BJ (cell line): ENCODE results near the gene ZNF70. TPM values are rescaled to one million over a fixed set of nuclear protein-coding genes. Genes with fewer than 3 reads are reported as not detected.

ENCODE experiments used
- CTCF ChIA-PET: fragments of 350-600 bp; formaldehyde crosslinking; extraction: SDS; loops from one replicate; lab custom pipeline; 2021; ENCODE audit warnings: antibody characterized with exemption, inconsistent platforms; lab: Yijun Ruan, JAX
- POLR2A ChIA-PET: fragments of 300-600 bp; sonication (Branson Sonifier 250); formaldehyde crosslinking; extraction: SDS; loops from one replicate; lab custom pipeline; 2021; ENCODE audit warnings: antibody characterized with exemption; lab: Charles Lee
- DNase-seq: peaks from one replicate; pipeline ENCODE4 v3.0.0-alpha.2; 2011; ENCODE audit warnings: low read depth
- H3K27me3 ChIP-seq: 2 replicates; pipeline ENCODE4 v1.6.0; 2011; ENCODE audit warnings: low read length; ENCODE audit not compliant: control insufficient read depth, insufficient read depth
- H3K36me3 ChIP-seq: 2 replicates; pipeline ENCODE4 v1.5.1; 2011; ENCODE audit warnings: low read length; ENCODE audit not compliant: control insufficient read depth, insufficient read depth
- H3K4me3 ChIP-seq: 2 replicates; pipeline ENCODE4 v1.5.1; 2011; ENCODE audit warnings: low read depth, mild to moderate bottlenecking, control low read depth, low read length
- polyA plus RNA-seq: library from polyadenylated mRNA; depleted of rRNA; stranded (reverse); fragments of >200 nt; gene quantifications from 2 replicates; pipeline ENCODE4 v1.2.3, GENCODE V29; 2011
- TF ChIP-seq, protein P1 (sequence below): IDR thresholded peaks from 2 replicates; pipeline ENCODE4 v1.5.1; 2011; ENCODE audit warnings: low read depth, mild to moderate bottlenecking, control low read depth, inconsistent platforms, low read length, moderate library complexity; ENCODE audit not compliant: insufficient read depth

ZNF70 gene
- polyA plus RNA-seq, 1 experiment = 1.4 TPM

DNA sequence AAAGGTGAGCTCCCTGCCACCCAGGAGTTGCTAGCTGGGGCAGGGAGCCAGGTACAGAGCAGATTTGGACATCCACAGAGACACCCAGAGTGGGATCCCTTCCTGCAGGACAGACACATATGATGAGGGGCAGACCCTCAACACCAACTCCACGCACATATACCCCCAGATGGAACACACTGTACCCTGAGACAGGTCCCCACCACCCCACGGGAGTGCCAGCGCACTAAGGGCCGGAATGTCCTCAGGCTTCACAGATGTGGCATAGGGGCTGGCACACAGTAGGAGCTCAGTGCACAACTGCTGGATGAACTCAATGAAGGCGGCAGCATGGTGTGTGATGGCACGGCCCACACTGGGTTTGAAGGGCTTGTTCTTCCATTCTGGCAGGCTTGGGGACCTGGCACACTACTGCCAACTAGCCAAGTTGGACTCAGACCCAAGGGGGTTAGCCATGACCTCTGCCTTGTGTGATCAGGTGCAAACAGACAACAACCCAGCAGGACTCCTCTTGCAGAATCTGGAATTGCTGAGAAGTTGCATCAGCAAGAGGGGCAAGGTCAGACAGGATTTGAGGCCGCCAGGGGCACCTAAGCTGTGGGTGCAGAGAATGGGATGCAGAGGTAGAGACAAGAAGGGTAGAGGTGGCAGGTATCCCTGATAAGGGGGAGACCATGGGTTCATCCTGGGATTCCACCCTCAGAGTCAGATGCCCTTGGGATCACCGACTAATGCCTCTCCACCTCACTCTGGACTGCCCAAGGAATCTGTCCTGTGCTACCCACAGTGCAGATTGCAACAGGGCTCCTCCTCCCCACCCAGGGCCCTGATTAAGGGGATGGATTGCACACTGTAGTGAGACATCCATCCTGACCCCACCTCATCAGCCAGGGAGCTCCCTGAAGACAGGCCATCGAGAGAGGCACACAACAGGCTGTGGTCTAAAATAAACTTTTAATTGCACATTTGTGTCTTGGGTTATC lies 14.3 kb upstream of the ZNF70 start:
- peaks cover 2% of the 10 kb centered on the region; the same call in 1 of the 2 replicates for H3K36me3 ChIP-seq
- H3K27me3 ChIP-seq = no peaks in the 10 kb centered on the region
- ChIA-PET CTCF (interaction anchor here (1.0 to 14.8 kb wide), 5 partner anchors 10 to 83 kb away, joined by 3 to 272 read pairs (median 6); no protein-coding TSS in a partner anchor), POLR2A (interaction anchor here (1.1 kb wide), 1 partner anchor 9 kb away, joined by 3 read pairs; no protein-coding TSS in a partner anchor)
- TF ChIP-seq, protein P1, sequence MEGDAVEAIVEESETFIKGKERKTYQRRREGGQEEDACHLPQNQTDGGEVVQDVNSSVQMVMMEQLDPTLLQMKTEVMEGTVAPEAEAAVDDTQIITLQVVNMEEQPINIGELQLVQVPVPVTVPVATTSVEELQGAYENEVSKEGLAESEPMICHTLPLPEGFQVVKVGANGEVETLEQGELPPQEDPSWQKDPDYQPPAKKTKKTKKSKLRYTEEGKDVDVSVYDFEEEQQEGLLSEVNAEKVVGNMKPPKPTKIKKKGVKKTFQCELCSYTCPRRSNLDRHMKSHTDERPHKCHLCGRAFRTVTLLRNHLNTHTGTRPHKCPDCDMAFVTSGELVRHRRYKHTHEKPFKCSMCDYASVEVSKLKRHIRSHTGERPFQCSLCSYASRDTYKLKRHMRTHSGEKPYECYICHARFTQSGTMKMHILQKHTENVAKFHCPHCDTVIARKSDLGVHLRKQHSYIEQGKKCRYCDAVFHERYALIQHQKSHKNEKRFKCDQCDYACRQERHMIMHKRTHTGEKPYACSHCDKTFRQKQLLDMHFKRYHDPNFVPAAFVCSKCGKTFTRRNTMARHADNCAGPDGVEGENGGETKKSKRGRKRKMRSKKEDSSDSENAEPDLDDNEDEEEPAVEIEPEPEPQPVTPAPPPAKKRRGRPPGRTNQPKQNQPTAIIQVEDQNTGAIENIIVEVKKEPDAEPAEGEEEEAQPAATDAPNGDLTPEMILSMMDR = no peak
- no peak overlapping the region for H3K4me3 ChIP-seq
- no peak for DNase-seq

DNA sequence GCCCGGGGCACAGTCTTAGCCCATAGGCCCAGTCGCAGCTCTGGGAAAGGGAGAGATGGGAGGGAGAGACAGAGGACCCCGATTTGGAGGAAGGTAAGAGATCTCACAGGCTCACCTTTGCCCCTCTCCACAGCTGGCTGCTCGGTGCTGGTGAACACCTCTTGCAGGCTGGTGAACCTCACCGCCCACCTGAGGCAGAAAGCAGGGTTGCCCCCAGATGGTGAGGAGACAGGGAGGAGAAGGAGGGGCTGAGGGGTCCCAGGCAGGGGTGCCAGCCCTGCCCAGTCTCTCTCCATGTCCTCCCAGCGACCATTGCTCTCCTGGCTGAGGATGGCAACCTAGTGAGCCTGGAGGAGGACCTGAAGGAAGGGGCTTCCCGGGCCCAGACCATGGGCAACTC lies 13.0 kb upstream of the ZNF70 start:
- no peak for DNase-seq
- H3K4me3 ChIP-seq = no peak overlapping the region
- ChIA-PET CTCF (interaction anchor here (0.9 to 14.8 kb wide), 4 partner anchors 9 to 84 kb away, joined by 3 to 272 read pairs (median 5); no protein-coding TSS in a partner anchor), POLR2A (no interaction called here)
- H3K36me3 ChIP-seq = peaks cover 2% of the 10 kb centered on the region; the same call in 1 of the 2 replicates
- no peaks in the 10 kb centered on the region for H3K27me3 ChIP-seq
- TF ChIP-seq, protein P1 = no peak

DNA sequence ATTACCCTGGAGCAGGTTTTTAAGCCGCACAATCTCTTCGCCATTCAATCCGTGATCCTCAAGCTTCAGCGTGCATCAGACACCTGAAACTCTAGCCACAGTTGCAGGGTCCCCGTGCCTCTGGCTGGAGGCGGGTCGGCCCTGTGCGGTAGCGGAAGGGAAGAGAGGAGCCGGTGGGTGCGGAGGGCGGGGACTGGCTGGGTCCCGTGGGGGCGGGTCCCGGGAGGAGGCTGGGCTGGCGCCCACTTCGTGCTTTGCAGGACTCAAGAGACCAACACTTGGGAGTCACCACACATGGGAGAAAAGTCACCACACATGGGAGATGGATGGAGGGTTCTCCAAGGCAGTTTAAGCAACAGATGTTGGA lies 12.7 kb upstream of the ZNF70 start:
- Histone ChIP-seq H3K27me3 (no peaks in the 10 kb centered on the region), H3K36me3 (peaks cover 2% of the 10 kb centered on the region; the same call in 1 of the 2 replicates), H3K4me3 (peak overlapping the region; percentile 30)
- TF ChIP-seq, protein P1 = no peak
- POLR2A ChIA-PET = no interaction called here
- no peak for DNase-seq
- CTCF ChIA-PET = interaction anchor here (0.9 to 14.8 kb wide), 4 partner anchors 9 to 84 kb away, joined by 3 to 272 read pairs (median 5); partner anchors contain the start of gene ZNF70

DNA sequence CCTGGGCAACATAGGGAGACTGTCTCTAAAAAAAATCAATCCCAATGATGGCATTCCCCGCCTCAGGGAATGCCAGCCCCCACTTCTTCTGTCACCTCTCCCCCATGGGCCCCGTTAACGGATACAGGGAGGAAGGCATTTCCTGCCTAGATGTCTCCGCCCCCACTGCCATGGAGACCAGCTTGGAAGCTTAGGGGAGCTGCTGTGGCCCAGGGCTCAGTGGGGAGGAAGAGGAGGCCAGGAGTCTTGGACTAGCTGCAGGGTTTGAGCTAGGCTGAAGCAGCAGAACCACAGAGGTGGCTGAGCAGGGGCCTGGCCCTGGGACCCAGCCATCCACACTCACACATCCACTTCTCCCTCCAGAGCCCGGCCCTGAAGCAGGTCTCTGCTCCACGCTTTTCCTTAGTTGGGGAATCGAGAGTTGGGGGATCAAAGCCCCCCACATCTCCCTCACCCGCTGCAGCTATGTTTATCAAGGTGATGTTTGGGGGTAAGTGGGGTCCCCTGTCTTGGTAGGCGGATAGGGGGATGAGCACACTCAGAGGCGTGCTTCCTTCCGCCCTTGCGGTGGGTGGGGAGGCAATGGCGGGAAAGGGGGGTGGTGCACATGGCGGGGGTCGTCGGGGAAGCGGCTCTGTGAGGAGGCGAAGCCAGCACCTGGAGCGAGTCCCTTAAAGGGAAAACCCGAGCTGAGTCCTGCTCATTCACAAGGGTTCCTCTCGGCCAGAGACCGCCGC lies 12.1 kb upstream of the ZNF70 start, which contains the start of gene C22orf15:
C22orf15 (plus strand) TSS at position 149 of the 737 bp plus-strand sequence; CDS start at position 466, 317 bp downstream.
- no peak for DNase-seq
- Histone ChIP-seq H3K36me3 (peaks cover 2% of the 10 kb centered on the region; the same call in 1 of the 2 replicates), H3K4me3 (peak within 1 kb of the TSS; percentile 30), H3K27me3 (no peaks in the 10 kb centered on the region)
- ChIA-PET POLR2A (interaction anchor here (0.6 kb wide), 1 partner anchor 17 kb away, joined by 6 read pairs; no protein-coding TSS in a partner anchor), CTCF (interaction anchor here (0.9 to 14.8 kb wide), 5 partner anchors 8 to 404 kb away, joined by 3 to 272 read pairs (median 4); partner anchors contain the start of gene ZNF70)
- TF ChIP-seq, protein P1 = no peak
